PFSK-1 (cell line): Measurements from ENCODE around the gene IMPA2.

Experiments used
- FOXP2 ChIP-seq: optimal IDR thresholded peaks from 2 replicates; pipeline ENCODE3; 2011; ENCODE audit warnings: borderline replicate concordance, control low read depth, inconsistent platforms; ENCODE audit not compliant: insufficient read depth; ENCODE audit errors: extremely low read length, extremely low read depth
- POLR2AphosphoS5 ChIP-seq: IDR thresholded peaks from 2 replicates; pipeline ENCODE4 v1.6.1; 2012; ENCODE audit warnings: low read depth, mild to moderate bottlenecking, control low read depth, low read length, moderate library complexity
- REST ChIP-seq, 2 experiments: IDR thresholded peaks; 2 replicates each; pipeline versions ENCODE4 v1.6.1 to v1.8.0; 2011 to 2012; ENCODE audit warnings: low read depth in 2 of 2, low read length in 2 of 2, control low read depth in 1 of 2, inconsistent platforms in 1 of 2, mild to moderate bottlenecking in 1 of 2, moderate library complexity in 1 of 2; ENCODE audit not compliant: insufficient read depth in 1 of 2
- SIN3A ChIP-seq: IDR thresholded peaks from 2 replicates; pipeline ENCODE4 v1.6.1; 2012; ENCODE audit warnings: mild to moderate bottlenecking, low read length, moderate library complexity, borderline replicate concordance; ENCODE audit not compliant: insufficient read depth
- TAF1 ChIP-seq: IDR thresholded peaks from 2 replicates; pipeline ENCODE4 v1.6.1; 2012; ENCODE audit warnings: low read length, control low read depth, borderline replicate concordance; ENCODE audit not compliant: insufficient read depth

The IMPA2 gene

GRCh38 chr18:11984091-11984490 lies 2.8 kb downstream of the IMPA2 start:
- no peak for TF ChIP-seq FOXP2
- TF ChIP-seq TAF1, result no peak
- no peak for TF ChIP-seq POLR2AphosphoS5
- no peak for TF ChIP-seq SIN3A
- no peak for TF ChIP-seq REST (IDR thresholded peaks at IDR 0.05; ENCODE audit: insufficient read depth in 1 of 2, low read depth in 2 of 2, low read length in 2 of 2)

DNA sequence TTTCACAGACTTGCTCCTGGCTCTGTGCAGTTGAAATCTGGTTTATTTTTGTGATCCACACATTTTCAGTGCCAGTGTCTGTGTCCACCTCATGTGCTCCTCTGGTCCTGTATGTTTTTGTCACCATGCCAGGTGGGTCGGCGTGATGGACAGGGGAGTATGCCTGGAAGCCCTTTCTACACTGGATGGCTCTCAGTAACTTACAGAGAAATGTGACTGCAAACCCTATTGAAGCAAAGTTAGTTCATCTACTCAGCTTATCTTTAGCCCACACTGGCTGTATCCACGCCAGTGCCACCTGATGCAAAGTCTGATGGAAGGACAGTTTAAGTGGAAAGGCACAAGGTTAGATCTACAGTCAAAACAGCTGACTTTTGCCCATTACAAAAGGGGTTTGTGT lies 4.3 kb downstream of the IMPA2 start:
- TF ChIP-seq POLR2AphosphoS5, result no peak
- no peak for TF ChIP-seq REST (IDR thresholded peaks at IDR 0.05; ENCODE audit: insufficient read depth in 1 of 2, low read depth in 2 of 2, low read length in 2 of 2)
- no peak for TF ChIP-seq SIN3A
- TF ChIP-seq TAF1, result no peak
- no peak for TF ChIP-seq FOXP2

GRCh38 chr18:11986061-11986460 lies 4.8 kb downstream of the IMPA2 start:
- no peak for TF ChIP-seq TAF1
- no peak for TF ChIP-seq FOXP2

DNA sequence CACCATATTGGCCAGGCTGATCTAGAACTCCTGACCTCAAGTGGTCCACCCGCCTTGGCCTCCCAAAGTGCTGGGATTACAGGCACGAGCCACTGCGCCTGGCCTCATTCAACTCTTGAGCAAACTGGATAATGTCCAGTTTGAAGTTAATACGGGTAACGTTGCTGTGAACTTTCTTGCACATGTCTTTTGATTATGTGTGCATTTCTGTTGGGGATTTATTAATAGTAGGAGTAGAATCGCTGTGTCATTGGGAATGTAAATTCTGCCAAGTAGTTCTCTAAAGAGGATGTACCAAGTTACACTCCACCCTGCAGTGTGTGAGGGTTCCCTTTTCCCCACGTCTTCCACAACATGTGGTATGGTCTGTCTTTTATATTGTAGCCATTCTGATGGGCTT lies 6.2 kb downstream of the IMPA2 start:
- TF ChIP-seq TAF1 (no peak), FOXP2 (no peak), POLR2AphosphoS5 (no peak), REST (IDR thresholded peaks at IDR 0.05; ENCODE audit: insufficient read depth in 1 of 2, low read depth in 2 of 2, low read length in 2 of 2) (no peak), SIN3A (no peak)

DNA sequence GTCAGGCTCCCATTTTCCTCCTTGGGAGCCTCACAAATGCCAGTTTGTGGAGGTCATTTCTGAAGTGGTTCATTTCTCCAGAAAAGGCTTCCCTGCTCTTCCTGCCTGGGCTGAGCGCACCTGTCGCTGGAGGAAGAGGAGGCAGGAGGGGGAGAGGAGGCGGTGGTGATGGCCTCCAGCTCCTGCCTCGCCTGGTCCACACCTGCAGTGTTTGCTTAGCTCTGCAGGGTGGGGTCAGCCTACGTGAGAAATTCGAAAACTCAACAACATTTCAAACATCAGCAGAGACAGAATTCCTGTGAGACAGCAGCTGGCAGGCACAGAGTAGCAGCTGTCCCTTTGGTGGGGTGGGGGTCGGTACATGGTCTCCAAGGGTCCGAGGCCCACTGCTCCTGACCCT lies 7.9 kb downstream of the IMPA2 start:
- TF ChIP-seq POLR2AphosphoS5 (no peak), REST (IDR thresholded peaks at IDR 0.05; ENCODE audit: insufficient read depth in 1 of 2, low read depth in 2 of 2, low read length in 2 of 2) (no peak), FOXP2 (no peak)

DNA sequence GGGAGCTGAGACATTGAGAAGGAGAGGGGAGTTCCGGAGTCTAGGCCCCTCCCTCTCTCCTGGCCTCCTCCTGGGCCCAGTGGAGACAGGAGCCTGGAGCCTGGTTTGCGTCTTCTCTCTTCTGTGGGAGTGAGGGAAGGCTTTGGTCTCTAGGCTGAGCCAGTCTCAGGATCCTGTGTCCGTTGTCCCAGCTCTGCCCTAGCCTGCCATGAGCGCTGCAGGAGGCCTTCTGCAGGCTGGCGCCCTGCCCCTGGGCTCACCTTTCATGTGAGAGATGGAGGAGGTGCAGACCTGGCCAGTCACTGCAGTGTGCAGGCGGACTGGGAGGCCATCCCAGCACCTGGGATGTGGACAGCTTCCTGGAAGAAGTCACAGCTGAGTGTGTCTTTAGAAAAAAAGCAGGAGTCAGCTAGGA lies 8.7 kb downstream of the IMPA2 start:
- TF ChIP-seq FOXP2 (no peak), POLR2AphosphoS5 (no peak), SIN3A (no peak), REST (IDR thresholded peaks at IDR 0.05; ENCODE audit: insufficient read depth in 1 of 2, low read depth in 2 of 2, low read length in 2 of 2) (0 out of 4 replicates have a peak, but pooled peaks of 1 of the 2 experiments have one; percentile 37)
